Lower lobe of right lung (tissue), 2 donors: ENCODE data around the gene PDE4C. TPM values are rescaled to one million over a fixed set of nuclear protein-coding genes. Genes with fewer than 3 reads are reported as not detected.

Experiments used
- ATAC-seq, 2 donors: fragments of 200-7000 bp; cut with Tn5 transposase; one replicate each; pipeline ENCODE4 v1.9.1; 2020 to 2022; ENCODE audit warnings: mild to moderate bottlenecking in 2 of 2, moderate library complexity in 2 of 2
- DNase-seq: peaks from one replicate; pipeline ENCODE4 v3.0.0-alpha.2; 2020
- H3K27ac ChIP-seq: fragments of 200-600 bp; one replicate; pipeline ENCODE4 v1.8.0; 2022
- H3K27me3 ChIP-seq: fragments of 200-600 bp; one replicate; pipeline ENCODE4 v1.8.0; 2022; ENCODE audit warnings: low read depth
- H3K36me3 ChIP-seq: fragments of 200-600 bp; one replicate; pipeline ENCODE4 v1.8.0; 2022; ENCODE audit warnings: mild to moderate bottlenecking
- H3K4me1 ChIP-seq: fragments of 200-600 bp; one replicate; pipeline ENCODE4 v1.8.0; 2022
- H3K4me3 ChIP-seq: fragments of 200-600 bp; one replicate; pipeline ENCODE4 v1.8.0; 2022; ENCODE audit warnings: mild to moderate bottlenecking
- H3K9me3 ChIP-seq: fragments of 200-600 bp; one replicate; pipeline ENCODE4 v1.8.0; 2022
- intact Hi-C: fragments of 100-400 bp; cut with DNase I; formaldehyde crosslinking; loops from one replicate; pipeline ENCODE4 v1.11.0; 2022
- total RNA-seq: library from RNA; stranded (reverse); fragmentation: NEBNext Ultra II Directional; extraction: Animal tissue kit (Norgen Biotek cat#: 25700); gene quantifications from one replicate; pipeline ENCODE4 v1.2.1, GENCODE V29; 2021
- TF ChIP-seq, protein P1 (sequence below): fragments of 200-600 bp; IDR thresholded peaks from one replicate; pipeline ENCODE4 v1.8.0; 2022; ENCODE audit warnings: antibody characterized with exemption, mild to moderate bottlenecking
- donor health status: DM: no; HTN: yes; CAD: no; lungs with severe emphysema.

Gene PDE4C
- total RNA-seq, 1 donor from 2014 or later: 9.6 TPM

DNA sequence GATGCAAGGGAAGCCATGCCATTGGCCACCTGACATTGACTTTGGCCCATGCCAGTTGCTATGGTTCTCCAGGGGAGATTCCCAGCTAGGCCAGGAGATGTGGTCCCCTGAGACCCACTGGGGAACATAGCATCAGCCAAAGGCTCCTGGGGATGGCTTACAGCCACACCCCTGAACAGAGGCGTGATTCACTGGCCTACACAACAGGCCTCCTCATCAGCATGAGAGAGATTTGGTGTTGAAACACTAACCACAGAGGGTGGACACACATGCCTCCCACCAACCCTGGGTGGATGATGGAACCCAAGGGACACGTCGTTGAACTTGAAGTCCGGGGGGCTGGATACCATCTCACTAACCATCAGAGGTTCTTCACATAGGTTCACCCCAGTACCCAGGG lies 33.7 kb upstream of the PDE4C start:
- TF ChIP-seq, protein P1, sequence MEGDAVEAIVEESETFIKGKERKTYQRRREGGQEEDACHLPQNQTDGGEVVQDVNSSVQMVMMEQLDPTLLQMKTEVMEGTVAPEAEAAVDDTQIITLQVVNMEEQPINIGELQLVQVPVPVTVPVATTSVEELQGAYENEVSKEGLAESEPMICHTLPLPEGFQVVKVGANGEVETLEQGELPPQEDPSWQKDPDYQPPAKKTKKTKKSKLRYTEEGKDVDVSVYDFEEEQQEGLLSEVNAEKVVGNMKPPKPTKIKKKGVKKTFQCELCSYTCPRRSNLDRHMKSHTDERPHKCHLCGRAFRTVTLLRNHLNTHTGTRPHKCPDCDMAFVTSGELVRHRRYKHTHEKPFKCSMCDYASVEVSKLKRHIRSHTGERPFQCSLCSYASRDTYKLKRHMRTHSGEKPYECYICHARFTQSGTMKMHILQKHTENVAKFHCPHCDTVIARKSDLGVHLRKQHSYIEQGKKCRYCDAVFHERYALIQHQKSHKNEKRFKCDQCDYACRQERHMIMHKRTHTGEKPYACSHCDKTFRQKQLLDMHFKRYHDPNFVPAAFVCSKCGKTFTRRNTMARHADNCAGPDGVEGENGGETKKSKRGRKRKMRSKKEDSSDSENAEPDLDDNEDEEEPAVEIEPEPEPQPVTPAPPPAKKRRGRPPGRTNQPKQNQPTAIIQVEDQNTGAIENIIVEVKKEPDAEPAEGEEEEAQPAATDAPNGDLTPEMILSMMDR: no peak
- ATAC-seq (no peak), DNase-seq (no peak)
- no peaks in the 10 kb centered on the region for H3K27me3 ChIP-seq
- no peak overlapping the region for H3K27ac ChIP-seq
- H3K4me1 ChIP-seq: peaks cover 2% of the 10 kb centered on the region
- intact Hi-C loops: loop anchor here (10.0 kb wide), 1 partner anchor 55 kb away; the partner anchor contains the start of gene RAB3A
- H3K9me3 ChIP-seq: no peaks in the 10 kb centered on the region
- peaks cover 23% of the 10 kb centered on the region for H3K36me3 ChIP-seq
- H3K4me3 ChIP-seq: no peak overlapping the region

DNA sequence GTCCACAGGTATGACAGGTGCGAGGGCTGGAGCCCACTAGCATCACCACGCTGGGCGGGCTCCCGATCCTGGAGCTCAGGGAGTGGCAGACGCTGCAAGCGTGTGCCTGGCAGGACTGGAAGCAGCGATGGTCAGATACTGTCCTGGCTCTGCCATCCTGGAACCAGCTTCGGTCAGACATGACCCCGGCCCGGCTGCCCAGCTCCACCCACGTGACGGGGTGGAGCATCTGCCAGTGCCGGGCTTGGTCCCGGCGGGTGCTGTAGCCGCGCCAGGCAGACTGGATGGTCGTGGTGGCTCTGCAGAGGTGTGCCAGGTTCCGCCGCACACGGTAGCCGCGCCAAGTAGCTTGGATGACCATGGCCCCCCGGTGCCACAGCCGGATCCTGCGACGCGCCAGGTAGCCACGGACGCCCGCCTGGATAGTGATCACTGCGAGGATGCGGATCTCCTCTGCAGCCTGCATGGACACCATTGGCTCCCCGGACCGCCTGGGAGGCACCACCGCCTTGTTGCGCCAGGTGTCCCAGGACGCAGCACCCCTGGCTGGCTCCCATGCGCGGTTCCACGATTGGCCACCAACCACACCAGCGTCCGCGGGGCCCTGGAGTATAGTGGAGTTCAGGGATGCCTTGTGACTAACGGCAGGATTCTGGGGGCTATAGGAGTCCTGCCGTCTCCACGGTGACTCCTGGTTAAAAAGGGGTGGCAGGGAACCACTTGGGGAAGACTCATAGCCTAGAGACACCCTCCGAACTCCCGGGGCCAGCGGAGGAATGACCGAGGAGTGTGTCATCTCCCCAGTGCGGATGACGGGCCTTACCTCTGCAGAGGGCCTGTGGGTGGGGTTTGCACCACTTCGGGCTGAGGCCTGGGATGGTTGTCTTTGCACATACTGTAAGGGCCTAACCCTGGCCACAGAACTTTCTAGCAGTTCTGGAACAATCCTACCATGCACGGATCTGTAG lies 31.5 kb upstream of the PDE4C start:
- H3K4me3 ChIP-seq: no peak overlapping the region
- TF ChIP-seq, protein P1: no peak
- H3K9me3 ChIP-seq: no peaks in the 10 kb centered on the region
- H3K36me3 ChIP-seq: peaks cover 10% of the 10 kb centered on the region
- no peak for DNase-seq
- peaks cover 20% of the 10 kb centered on the region for H3K4me1 ChIP-seq
- intact Hi-C loops: loop anchor here (10.0 kb wide), 1 partner anchor 53 kb away; the partner anchor contains the start of gene RAB3A
- H3K27me3 ChIP-seq: no peaks in the 10 kb centered on the region
- no peak for ATAC-seq
- no peak overlapping the region for H3K27ac ChIP-seq

DNA sequence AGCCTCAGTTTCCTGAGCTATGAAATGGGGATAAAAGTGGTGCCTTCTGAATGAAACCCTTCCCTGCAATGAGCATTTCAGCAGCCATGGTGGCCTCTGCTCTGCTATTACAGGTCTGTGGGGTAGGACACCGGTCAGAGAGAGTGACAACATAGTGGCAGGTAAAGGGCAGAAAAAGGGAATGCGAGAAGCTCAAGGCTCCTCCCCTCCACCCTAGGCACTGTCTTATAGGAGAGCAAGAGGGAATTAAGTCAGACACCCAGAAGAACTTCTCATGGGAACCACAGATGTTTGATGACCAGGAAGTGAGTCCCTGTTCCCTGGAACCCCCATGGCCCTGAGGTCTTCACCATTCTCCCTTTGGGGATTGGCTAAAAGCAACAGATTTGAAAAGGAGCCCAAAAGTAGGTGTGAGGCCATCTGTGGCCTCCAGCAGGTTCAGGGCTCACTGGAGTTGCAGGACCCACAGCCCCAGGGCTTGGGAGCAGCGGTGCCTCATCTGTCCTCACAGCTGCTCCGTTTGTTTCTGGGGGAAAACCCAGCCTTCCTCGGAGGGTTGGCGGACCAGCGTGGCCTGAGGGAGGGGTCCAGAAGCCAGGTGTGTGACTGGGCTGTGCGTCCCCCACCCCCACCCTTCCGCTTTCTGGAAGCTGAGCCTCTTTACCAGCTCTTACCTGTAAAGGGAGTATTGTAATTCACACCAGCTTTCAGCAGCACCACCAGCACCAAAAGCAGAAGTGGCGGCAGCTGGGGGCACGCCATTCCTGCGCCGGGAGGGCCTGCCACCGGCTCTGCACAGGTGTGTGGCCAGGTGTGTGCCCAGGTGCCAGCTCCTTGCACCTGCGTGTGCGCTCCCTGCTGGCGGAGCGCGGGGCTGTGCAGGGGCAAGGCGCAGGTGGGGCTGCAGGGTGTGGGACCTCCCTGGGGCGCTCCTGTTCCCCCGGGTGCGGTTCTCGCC lies 28.6 kb upstream of the PDE4C start:
- intact Hi-C loops: loop anchor here (10.0 kb wide), 1 partner anchor 50 kb away; the partner anchor contains the start of gene RAB3A
- H3K27ac ChIP-seq: no peak overlapping the region

DNA sequence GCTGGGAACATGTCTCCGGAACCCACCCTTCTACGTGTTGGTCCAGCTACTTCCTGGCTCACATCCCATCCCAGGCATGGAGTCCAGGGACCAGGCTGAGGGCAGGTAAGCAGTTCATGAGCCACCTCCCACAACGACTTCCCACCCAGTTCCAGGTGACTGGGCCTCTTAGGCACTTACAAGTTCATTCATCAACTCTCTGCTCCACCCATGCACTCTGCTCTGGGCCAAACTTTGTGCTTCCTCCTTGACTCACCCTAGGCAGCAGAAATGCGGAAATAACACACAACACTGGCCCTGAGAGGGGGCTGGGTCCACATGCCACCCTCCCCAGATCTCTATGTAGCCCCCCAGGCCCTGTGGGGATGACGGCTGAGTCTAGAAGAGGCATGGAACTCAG lies 27.5 kb upstream of the PDE4C start:
- Histone ChIP-seq H3K4me1 (peaks cover 20% of the 10 kb centered on the region), H3K4me3 (no peak overlapping the region), H3K27ac (peak overlapping the region; percentile 27), H3K36me3 (peaks cover 8% of the 10 kb centered on the region), H3K27me3 (no peaks in the 10 kb centered on the region), H3K9me3 (no peaks in the 10 kb centered on the region)
- ATAC-seq (peak; percentile 66 to 78), DNase-seq (peak; percentile 59)
- intact Hi-C loops: loop anchor here (10.0 kb wide), 1 partner anchor 49 kb away; the partner anchor contains the start of gene RAB3A
- TF ChIP-seq, protein P1: no peak

More for the DNA sequence above, 28.6 kb upstream of the PDE4C start:
- no peaks in the 10 kb centered on the region for H3K27me3 ChIP-seq
- H3K4me3 ChIP-seq: no peak overlapping the region
- H3K4me1 ChIP-seq: peaks cover 20% of the 10 kb centered on the region
- TF ChIP-seq, protein P1: peak; percentile 17
- H3K36me3 ChIP-seq: peaks cover 8% of the 10 kb centered on the region
- H3K9me3 ChIP-seq: no peaks in the 10 kb centered on the region
- peak; percentile 50 to 63 for ATAC-seq
- DNase-seq: no peak

DNA sequence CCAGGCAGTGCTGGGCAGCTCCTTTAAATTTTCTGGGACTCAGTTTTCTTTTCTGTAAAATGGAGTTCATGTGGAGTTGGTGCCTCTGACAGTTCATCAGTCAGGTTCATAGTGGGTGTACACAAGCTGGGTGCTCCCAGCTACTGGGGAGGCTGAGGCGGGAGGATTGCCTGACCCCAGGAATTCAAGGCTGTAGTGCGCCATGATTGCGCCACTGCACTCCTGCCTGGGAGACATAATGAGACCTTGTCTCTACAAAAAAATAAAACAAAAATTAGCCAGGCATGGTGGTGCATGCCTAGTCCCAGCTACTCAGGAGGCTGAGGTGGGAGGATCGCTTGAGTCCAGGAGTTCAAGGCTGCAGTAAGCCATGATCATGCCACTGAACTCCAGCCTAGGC lies 26.9 kb upstream of the PDE4C start:
- TF ChIP-seq, protein P1: no peak
- Histone ChIP-seq H3K27ac (no peak overlapping the region), H3K9me3 (no peaks in the 10 kb centered on the region), H3K4me3 (no peak overlapping the region), H3K4me1 (peaks cover 20% of the 10 kb centered on the region), H3K36me3 (peaks cover 8% of the 10 kb centered on the region), H3K27me3 (no peaks in the 10 kb centered on the region)
- intact Hi-C loops: loop anchor here (10.0 kb wide), 1 partner anchor 48 kb away; the partner anchor contains the start of gene RAB3A
- DNase-seq: no peak
- no peak for ATAC-seq
